HEK293 (cell line): ENCODE results near the gene KIAA1755.

Source experiments
- EGR2 ChIP-seq: fragments of 450-650 bp; formaldehyde crosslinking; IDR thresholded peaks from 2 replicates; pipeline ENCODE4 v1.5.1; 2016; ENCODE audit warnings: low read depth, missing biosample characterization, missing genetic modification characterization
- GLIS2 ChIP-seq: fragments of 450-650 bp; formaldehyde crosslinking; IDR thresholded peaks from 2 replicates; pipeline ENCODE4 v1.5.1; 2016; ENCODE audit warnings: missing biosample characterization, missing genetic modification characterization
- MYNN ChIP-seq: fragments of 450-650 bp; formaldehyde crosslinking; IDR thresholded peaks from 2 replicates; pipeline ENCODE4 v1.5.1; 2016; ENCODE audit warnings: missing biosample characterization, missing genetic modification characterization, borderline replicate concordance
- ZIC2 ChIP-seq: fragments of 450-650 bp; formaldehyde crosslinking; IDR thresholded peaks from 2 replicates; pipeline ENCODE4 v1.5.1; 2016; ENCODE audit warnings: missing biosample characterization, missing genetic modification characterization
- ZNF132 ChIP-seq: fragments of 450-650 bp; formaldehyde crosslinking; IDR thresholded peaks from 2 replicates; pipeline ENCODE4 v1.5.1; 2017; ENCODE audit warnings: missing biosample characterization, missing genetic modification characterization, borderline replicate concordance
- ZNF2 ChIP-seq: fragments of 450-650 bp; formaldehyde crosslinking; IDR thresholded peaks from 2 replicates; pipeline ENCODE4 v1.5.1; 2016; ENCODE audit warnings: missing biosample characterization, missing genetic modification characterization
- ZNF311 ChIP-seq: fragments of 450-650 bp; formaldehyde crosslinking; IDR thresholded peaks from 2 replicates; pipeline ENCODE4 v1.5.1; 2017; ENCODE audit warnings: missing biosample characterization, missing genetic modification characterization, borderline replicate concordance
- ZNF335 ChIP-seq: fragments of 450-650 bp; formaldehyde crosslinking; conservative IDR thresholded peaks from 2 replicates; pipeline ENCODE4 v1.5.1; 2016; ENCODE audit warnings: missing biosample characterization, missing genetic modification characterization
- ZNF391 ChIP-seq: fragments of 450-650 bp; formaldehyde crosslinking; IDR thresholded peaks from 2 replicates; pipeline ENCODE4 v1.5.1; 2016; ENCODE audit warnings: low read depth, missing biosample characterization, missing genetic modification characterization, borderline replicate concordance
- ZNF394 ChIP-seq: fragments of 450-650 bp; formaldehyde crosslinking; IDR thresholded peaks from 2 replicates; pipeline ENCODE4 v1.5.1; 2016; ENCODE audit warnings: missing biosample characterization, missing genetic modification characterization, mild to moderate bottlenecking, moderate library complexity, borderline replicate concordance
- ZNF529 ChIP-seq: fragments of 450-650 bp; formaldehyde crosslinking; IDR thresholded peaks from 2 replicates; pipeline ENCODE4 v1.5.1; 2017; ENCODE audit warnings: missing genetic modification characterization, missing biosample characterization; ENCODE audit not compliant: insufficient replicate concordance
- ZNF561 ChIP-seq: fragments of 450-650 bp; IDR thresholded peaks from 2 replicates; pipeline ENCODE4 v1.5.1; 2018; ENCODE audit warnings: missing biosample characterization, missing genetic modification characterization, borderline replicate concordance
- ZNF600 ChIP-seq: fragments of 450-650 bp; formaldehyde crosslinking; IDR thresholded peaks from 2 replicates; pipeline ENCODE4 v1.5.1; 2016; ENCODE audit warnings: missing biosample characterization, missing genetic modification characterization
- ZNF610 ChIP-seq: fragments of 450-650 bp; formaldehyde crosslinking; IDR thresholded peaks from 2 replicates; pipeline ENCODE4 v1.5.1; 2016; ENCODE audit warnings: missing biosample characterization, missing genetic modification characterization, borderline replicate concordance
- ZNF623 ChIP-seq: fragments of 450-650 bp; formaldehyde crosslinking; IDR thresholded peaks from 2 replicates; pipeline ENCODE4 v1.5.1; 2016; ENCODE audit warnings: missing biosample characterization, missing genetic modification characterization
- ZNF624 ChIP-seq: fragments of 450-650 bp; formaldehyde crosslinking; IDR thresholded peaks from 2 replicates; pipeline ENCODE4 v1.5.1; 2017; ENCODE audit warnings: missing biosample characterization, missing genetic modification characterization
- ZNF658 ChIP-seq: fragments of 450-650 bp; formaldehyde crosslinking; IDR thresholded peaks from 2 replicates; pipeline ENCODE4; 2016; ENCODE audit warnings: missing biosample characterization, missing genetic modification characterization
- ZNF677 ChIP-seq: fragments of 450-650 bp; IDR thresholded peaks from 2 replicates; pipeline ENCODE4 v1.5.0; 2018; ENCODE audit warnings: missing biosample characterization, mild to moderate bottlenecking, missing genetic modification characterization, moderate library complexity
- ZNF747 ChIP-seq: fragments of 450-650 bp; formaldehyde crosslinking; IDR thresholded peaks from 2 replicates; pipeline ENCODE4 v1.5.1; 2016; ENCODE audit warnings: missing biosample characterization, missing genetic modification characterization
- ZNF76 ChIP-seq: fragments of 450-650 bp; formaldehyde crosslinking; IDR thresholded peaks from 2 replicates; pipeline ENCODE4; 2016; ENCODE audit warnings: low read depth, missing biosample characterization, missing genetic modification characterization, borderline replicate concordance
- ZNF768 ChIP-seq: fragments of 450-650 bp; formaldehyde crosslinking; IDR thresholded peaks from 2 replicates; pipeline ENCODE4 v1.5.1; 2018; ENCODE audit warnings: missing biosample characterization, mild to moderate bottlenecking, missing genetic modification characterization
- ZSCAN30 ChIP-seq: fragments of 450-650 bp; IDR thresholded peaks from 2 replicates; pipeline ENCODE4 v1.5.1; 2018; ENCODE audit warnings: missing biosample characterization, mild to moderate bottlenecking, missing genetic modification characterization, moderate library complexity
- TF ChIP-seq, protein P1 (sequence below): fragments of 450-650 bp; formaldehyde crosslinking; IDR thresholded peaks from 2 replicates; pipeline ENCODE4 v1.5.1; 2016; ENCODE audit warnings: missing biosample characterization, missing genetic modification characterization
- TF ChIP-seq, protein P2 (sequence below): fragments of 450-650 bp; formaldehyde crosslinking; IDR thresholded peaks from 2 replicates; pipeline ENCODE4 v1.5.1; 2016; ENCODE audit warnings: missing biosample characterization, missing genetic modification characterization
- TF ChIP-seq, protein P3 (sequence below): fragments of 450-650 bp; formaldehyde crosslinking; IDR thresholded peaks from 2 replicates; pipeline ENCODE4 v1.5.1; 2016; ENCODE audit warnings: missing biosample characterization, missing genetic modification characterization, low read depth
- TF ChIP-seq, protein P4 (sequence below): fragments of 450-650 bp; formaldehyde crosslinking; IDR thresholded peaks from 2 replicates; pipeline ENCODE4 v1.5.1; 2016; ENCODE audit warnings: missing biosample characterization, missing genetic modification characterization
- TF ChIP-seq, protein P5 (sequence below): fragments of 450-650 bp; formaldehyde crosslinking; IDR thresholded peaks from 2 replicates; pipeline ENCODE4 v1.5.1; 2016; ENCODE audit warnings: missing biosample characterization, missing genetic modification characterization
- TF ChIP-seq, protein P6 (sequence below): fragments of 450-650 bp; formaldehyde crosslinking; IDR thresholded peaks from 2 replicates; pipeline ENCODE4 v1.5.1; 2016; ENCODE audit warnings: missing biosample characterization, missing genetic modification characterization

The KIAA1755 gene

DNA sequence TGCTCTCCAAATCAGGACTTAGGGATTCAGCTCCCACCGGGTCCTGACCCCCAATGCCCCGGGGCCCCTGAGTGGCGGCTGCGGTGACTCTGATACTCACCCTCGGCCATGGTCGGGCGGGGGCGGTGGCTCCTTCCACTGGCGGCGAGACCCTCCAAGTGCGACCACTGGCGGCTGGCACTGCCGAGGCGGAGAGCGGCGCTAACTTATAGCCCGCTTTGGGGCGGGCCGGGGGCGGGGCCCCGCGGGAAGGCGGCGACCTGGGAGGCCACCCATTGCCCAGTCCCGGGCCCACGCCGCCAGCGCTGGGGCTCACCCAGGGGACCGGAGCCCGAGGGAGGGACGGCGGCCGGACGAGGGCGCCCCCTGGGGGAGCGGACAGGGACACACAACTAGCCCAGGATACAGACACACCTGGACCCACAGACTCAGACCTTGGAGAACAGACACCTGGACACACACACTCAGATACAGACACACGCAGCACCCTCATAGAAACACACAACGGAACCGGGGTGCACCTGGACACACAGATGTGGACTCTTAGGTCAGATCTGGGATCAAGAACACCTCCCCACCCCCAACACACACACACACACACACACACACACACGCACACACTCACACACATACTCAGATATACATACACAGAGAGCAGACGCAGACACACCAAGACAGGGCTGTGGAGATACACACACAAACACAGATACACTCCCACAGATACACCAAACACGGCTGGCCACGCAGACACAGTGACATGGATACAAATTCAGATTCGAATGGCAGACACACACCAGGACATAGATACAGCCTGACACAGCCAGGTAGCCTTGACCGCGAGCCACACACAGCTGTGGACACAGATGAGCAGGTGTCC is 95.2 kb downstream of the KIAA1755 start, which contains the start of gene TGM2 (continued):
- peak; percentile 69; the same call in 1 of the 2 replicates for TF ChIP-seq ZSCAN30 (tag by site-specific recombination)
- TF ChIP-seq, protein P1, sequence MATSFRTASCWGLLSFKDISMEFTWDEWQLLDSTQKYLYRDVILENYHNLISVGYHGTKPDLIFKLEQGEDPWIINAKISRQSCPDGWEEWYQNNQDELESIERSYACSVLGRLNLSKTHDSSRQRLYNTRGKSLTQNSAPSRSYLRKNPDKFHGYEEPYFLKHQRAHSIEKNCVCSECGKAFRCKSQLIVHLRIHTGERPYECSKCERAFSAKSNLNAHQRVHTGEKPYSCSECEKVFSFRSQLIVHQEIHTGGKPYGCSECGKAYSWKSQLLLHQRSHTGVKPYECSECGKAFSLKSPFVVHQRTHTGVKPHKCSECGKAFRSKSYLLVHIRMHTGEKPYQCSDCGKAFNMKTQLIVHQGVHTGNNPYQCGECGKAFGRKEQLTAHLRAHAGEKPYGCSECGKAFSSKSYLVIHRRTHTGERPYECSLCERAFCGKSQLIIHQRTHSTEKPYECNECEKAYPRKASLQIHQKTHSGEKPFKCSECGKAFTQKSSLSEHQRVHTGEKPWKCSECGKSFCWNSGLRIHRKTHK (tag by site-specific recombination): no peak
- no peak for TF ChIP-seq ZNF623 (tag by site-specific recombination)
- no peak for TF ChIP-seq ZIC2 (tag by site-specific recombination)
- peak; percentile 32; the same call in 1 of the 2 replicates for TF ChIP-seq ZNF2
- TF ChIP-seq ZNF335 (tag by site-specific recombination): peak; percentile 74
- TF ChIP-seq ZNF132 (tag by site-specific recombination): no peak
- TF ChIP-seq, protein P2, sequence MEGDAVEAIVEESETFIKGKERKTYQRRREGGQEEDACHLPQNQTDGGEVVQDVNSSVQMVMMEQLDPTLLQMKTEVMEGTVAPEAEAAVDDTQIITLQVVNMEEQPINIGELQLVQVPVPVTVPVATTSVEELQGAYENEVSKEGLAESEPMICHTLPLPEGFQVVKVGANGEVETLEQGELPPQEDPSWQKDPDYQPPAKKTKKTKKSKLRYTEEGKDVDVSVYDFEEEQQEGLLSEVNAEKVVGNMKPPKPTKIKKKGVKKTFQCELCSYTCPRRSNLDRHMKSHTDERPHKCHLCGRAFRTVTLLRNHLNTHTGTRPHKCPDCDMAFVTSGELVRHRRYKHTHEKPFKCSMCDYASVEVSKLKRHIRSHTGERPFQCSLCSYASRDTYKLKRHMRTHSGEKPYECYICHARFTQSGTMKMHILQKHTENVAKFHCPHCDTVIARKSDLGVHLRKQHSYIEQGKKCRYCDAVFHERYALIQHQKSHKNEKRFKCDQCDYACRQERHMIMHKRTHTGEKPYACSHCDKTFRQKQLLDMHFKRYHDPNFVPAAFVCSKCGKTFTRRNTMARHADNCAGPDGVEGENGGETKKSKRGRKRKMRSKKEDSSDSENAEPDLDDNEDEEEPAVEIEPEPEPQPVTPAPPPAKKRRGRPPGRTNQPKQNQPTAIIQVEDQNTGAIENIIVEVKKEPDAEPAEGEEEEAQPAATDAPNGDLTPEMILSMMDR (tag by site-specific recombination): peak; percentile 88
- TF ChIP-seq ZNF311 (tag by site-specific recombination): no peak
- no peak for TF ChIP-seq MYNN (tag by site-specific recombination)
- TF ChIP-seq, protein P3, sequence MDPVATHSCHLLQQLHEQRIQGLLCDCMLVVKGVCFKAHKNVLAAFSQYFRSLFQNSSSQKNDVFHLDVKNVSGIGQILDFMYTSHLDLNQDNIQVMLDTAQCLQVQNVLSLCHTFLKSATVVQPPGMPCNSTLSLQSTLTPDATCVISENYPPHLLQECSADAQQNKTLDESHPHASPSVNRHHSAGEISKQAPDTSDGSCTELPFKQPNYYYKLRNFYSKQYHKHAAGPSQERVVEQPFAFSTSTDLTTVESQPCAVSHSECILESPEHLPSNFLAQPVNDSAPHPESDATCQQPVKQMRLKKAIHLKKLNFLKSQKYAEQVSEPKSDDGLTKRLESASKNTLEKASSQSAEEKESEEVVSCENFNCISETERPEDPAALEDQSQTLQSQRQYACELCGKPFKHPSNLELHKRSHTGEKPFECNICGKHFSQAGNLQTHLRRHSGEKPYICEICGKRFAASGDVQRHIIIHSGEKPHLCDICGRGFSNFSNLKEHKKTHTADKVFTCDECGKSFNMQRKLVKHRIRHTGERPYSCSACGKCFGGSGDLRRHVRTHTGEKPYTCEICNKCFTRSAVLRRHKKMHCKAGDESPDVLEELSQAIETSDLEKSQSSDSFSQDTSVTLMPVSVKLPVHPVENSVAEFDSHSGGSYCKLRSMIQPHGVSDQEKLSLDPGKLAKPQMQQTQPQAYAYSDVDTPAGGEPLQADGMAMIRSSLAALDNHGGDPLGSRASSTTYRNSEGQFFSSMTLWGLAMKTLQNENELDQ (tag by site-specific recombination): no peak
- TF ChIP-seq, protein P4, sequence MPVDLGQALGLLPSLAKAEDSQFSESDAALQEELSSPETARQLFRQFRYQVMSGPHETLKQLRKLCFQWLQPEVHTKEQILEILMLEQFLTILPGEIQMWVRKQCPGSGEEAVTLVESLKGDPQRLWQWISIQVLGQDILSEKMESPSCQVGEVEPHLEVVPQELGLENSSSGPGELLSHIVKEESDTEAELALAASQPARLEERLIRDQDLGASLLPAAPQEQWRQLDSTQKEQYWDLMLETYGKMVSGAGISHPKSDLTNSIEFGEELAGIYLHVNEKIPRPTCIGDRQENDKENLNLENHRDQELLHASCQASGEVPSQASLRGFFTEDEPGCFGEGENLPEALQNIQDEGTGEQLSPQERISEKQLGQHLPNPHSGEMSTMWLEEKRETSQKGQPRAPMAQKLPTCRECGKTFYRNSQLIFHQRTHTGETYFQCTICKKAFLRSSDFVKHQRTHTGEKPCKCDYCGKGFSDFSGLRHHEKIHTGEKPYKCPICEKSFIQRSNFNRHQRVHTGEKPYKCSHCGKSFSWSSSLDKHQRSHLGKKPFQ (tag by site-specific recombination): no peak
- no peak for TF ChIP-seq ZNF658
- TF ChIP-seq ZNF561 (tag by site-specific recombination): peak; percentile 63; the same call in 1 of the 2 replicates
- no peak for TF ChIP-seq ZNF529 (tag by site-specific recombination)
- no peak for TF ChIP-seq ZNF624 (tag by site-specific recombination)
- TF ChIP-seq ZNF76 (tag by site-specific recombination): peak; percentile 26; the same call in 1 of the 2 replicates
- TF ChIP-seq ZNF394 (tag by site-specific recombination): no peak
- TF ChIP-seq ZNF747 (tag by site-specific recombination): no peak
- TF ChIP-seq GLIS2 (tag by site-specific recombination): peak; percentile 91
- no peak for TF ChIP-seq ZNF677 (tag by site-specific recombination)
- TF ChIP-seq, protein P5, sequence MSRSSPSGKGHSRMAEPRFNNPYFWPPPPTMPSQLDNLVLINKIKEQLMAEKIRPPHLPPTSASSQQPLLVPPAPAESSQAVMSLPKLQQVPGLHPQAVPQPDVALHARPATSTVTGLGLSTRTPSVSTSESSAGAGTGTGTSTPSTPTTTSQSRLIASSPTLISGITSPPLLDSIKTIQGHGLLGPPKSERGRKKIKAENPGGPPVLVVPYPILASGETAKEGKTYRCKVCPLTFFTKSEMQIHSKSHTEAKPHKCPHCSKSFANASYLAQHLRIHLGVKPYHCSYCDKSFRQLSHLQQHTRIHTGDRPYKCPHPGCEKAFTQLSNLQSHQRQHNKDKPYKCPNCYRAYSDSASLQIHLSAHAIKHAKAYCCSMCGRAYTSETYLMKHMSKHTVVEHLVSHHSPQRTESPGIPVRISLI (tag by site-specific recombination): no peak
- TF ChIP-seq ZNF768 (tag by site-specific recombination): no peak
- no peak for TF ChIP-seq ZNF610 (tag by site-specific recombination)
- TF ChIP-seq EGR2 (tag by site-specific recombination): peak; percentile 58; the same call in 1 of the 2 replicates
- TF ChIP-seq, protein P6, sequence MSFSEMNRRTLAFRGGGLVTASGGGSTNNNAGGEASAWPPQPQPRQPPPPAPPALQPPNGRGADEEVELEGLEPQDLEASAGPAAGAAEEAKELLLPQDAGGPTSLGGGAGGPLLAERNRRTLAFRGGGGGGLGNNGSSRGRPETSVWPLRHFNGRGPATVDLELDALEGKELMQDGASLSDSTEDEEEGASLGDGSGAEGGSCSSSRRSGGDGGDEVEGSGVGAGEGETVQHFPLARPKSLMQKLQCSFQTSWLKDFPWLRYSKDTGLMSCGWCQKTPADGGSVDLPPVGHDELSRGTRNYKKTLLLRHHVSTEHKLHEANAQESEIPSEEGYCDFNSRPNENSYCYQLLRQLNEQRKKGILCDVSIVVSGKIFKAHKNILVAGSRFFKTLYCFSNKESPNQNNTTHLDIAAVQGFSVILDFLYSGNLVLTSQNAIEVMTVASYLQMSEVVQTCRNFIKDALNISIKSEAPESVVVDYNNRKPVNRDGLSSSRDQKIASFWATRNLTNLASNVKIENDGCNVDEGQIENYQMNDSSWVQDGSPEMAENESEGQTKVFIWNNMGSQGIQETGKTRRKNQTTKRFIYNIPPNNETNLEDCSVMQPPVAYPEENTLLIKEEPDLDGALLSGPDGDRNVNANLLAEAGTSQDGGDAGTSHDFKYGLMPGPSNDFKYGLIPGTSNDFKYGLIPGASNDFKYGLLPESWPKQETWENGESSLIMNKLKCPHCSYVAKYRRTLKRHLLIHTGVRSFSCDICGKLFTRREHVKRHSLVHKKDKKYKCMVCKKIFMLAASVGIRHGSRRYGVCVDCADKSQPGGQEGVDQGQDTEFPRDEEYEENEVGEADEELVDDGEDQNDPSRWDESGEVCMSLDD (tag by site-specific recombination): peak; percentile 21; the same call in 1 of the 2 replicates
- no peak for TF ChIP-seq ZNF600 (tag by site-specific recombination)
- TF ChIP-seq ZNF391 (tag by site-specific recombination): peak; percentile 45; the same call in 1 of the 2 replicates
